22Rv1 (cell line): ENCODE measurements around the gene CELF2.

ENCODE experiments used
- H3K27ac ChIP-seq: fragments of 450-650 bp; 2 replicates; pipeline ENCODE4 v1.5.1; 2017
- CTCF ChIP-seq: fragments of 450-650 bp; IDR thresholded peaks from 2 replicates; pipeline ENCODE4 v1.5.1; 2017; ENCODE audit warnings: mild to moderate bottlenecking
- ZFX ChIP-seq: fragments of 450-650 bp; IDR thresholded peaks from 2 replicates; pipeline ENCODE4 v1.6.1; 2017; ENCODE audit warnings: antibody characterized with exemption, borderline replicate concordance

The CELF2 gene

GRCh38 chr10:11146402-11147171 lies 128.9 kb downstream of the CELF2 start:
- no peak overlapping the region for H3K27ac ChIP-seq

GRCh38 chr10:11147722-11148121 lies 130.1 kb downstream of the CELF2 start:
- H3K27ac ChIP-seq, result no peak overlapping the region
- TF ChIP-seq ZFX (no peak), CTCF (no peak)

More at GRCh38 chr10:11146402-11147171, 128.9 kb downstream of the CELF2 start:
- TF ChIP-seq ZFX, result no peak
- TF ChIP-seq CTCF, result no peak

- TF ChIP-seq CTCF (no peak), ZFX (no peak)
- no peak overlapping the region for H3K27ac ChIP-seq
Measured at GRCh38 chr10:11148142-11149028, 130.7 kb downstream of the CELF2 start.

- H3K27ac ChIP-seq, result no peak overlapping the region
Measured at GRCh38 chr10:11149807-11150141, 132.1 kb downstream of the CELF2 start.

GRCh38 chr10:11150231-11150731 lies 132.6 kb downstream of the CELF2 start:
- no peak overlapping the region for H3K27ac ChIP-seq
- TF ChIP-seq ZFX (no peak), CTCF (no peak)

More at GRCh38 chr10:11149807-11150141, 132.1 kb downstream of the CELF2 start:
- TF ChIP-seq CTCF (no peak), ZFX (no peak)

- TF ChIP-seq ZFX (no peak), CTCF (no peak)
Measured at GRCh38 chr10:11150879-11151415, 133.3 kb downstream of the CELF2 start.

GRCh38 chr10:11152801-11153200 lies 135.1 kb downstream of the CELF2 start:
- no peak overlapping the region for H3K27ac ChIP-seq
- TF ChIP-seq CTCF (no peak), ZFX (no peak)

More at GRCh38 chr10:11150879-11151415, 133.3 kb downstream of the CELF2 start:
- no peak overlapping the region for H3K27ac ChIP-seq
